Stimulated activated CD4-positive, alpha-beta T cell treated with anti-CD3 and anti-CD28 coated beads, Interleukin-1b, Interleukin-23, amount 100 ng/mL, for 24 hours (primary cell): Measurements from ENCODE around the gene SCYGR4.

ENCODE experiments used
- DNase-seq, 4 experiments: peaks; one replicate each; pipeline ENCODE4 v3.0.0-alpha.2; 2020; ENCODE audit warnings: low read depth in 4 of 4, low spot score in 1 of 4

SCYGR4 gene

DNA sequence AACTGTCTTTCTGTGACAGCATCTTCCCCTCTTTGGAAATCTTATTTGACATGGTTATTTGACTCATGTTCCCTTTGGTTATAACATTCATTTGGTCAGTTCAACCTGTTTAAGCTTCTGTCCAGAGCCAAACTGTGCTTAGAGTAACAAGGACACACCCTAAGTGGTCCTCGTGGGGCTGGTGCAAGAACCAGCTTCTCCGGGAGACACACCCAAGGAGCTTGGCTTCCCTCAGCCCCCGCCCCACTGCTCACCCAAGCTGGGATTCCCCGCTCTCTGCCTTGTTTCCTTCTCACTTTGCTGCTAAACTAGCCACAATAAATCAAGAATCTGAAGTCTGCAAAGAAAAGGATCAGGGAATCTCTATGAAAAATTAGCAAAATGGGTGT lies 4.0 kb upstream of the SCYGR4 start:
- DNase-seq, result no peak

GRCh38 chr2:227614246-227614645 lies 3.1 kb upstream of the SCYGR4 start:
- no peak for DNase-seq

DNA sequence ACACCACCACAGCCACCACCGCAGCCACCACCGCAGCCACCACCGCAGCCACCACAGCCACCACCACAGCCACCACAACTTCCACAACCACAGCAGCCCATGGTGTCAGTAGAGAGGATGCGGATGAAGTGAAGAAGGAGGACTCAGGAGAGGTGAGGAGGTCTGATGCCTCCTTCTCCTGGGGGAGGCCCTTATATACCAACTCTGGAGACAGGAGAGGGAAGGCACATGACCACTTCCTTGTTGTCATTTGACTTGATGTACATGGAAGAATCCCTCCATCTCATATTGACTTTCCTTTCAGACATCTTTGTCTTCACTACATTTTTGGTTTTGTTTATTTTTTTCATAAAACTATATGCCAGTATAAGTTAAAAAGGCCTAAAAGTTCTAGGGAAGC lies 2.6 kb upstream of the SCYGR4 start, which contains the start of gene SCYGR3:
Gene SCYGR3, minus strand, starts transcription at position 101 of the 400 bp plus-strand sequence. Its CDS starts 0 bp downstream, at position 101.
- DNase-seq, result no peak

GRCh38 chr2:227615181-227615580 lies 2.1 kb upstream of the SCYGR4 start:
- no peak for DNase-seq

GRCh38 chr2:227615906-227616305 lies 1.4 kb upstream of the SCYGR4 start:
- no peak for DNase-seq

DNA sequence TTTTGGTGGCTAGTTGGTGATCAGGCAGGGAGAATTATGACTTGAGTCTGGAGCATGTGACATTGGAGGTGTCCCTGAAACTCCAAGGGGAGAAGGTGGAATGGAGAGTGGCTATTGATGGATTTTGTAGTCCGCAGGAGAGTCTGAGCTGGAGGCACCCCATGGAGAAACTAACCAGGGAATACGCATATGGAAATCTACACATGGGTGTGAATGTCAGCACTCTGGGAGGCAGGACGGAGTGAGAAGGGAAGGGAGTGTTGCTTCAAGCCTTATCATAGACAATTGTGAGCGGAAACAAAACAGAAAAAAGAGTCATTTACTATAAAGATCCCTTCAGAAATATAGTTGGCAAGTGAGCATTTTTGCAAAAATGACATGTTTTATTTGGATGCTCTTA lies 667 bp upstream of the SCYGR4 start:
- no peak for DNase-seq

DNA sequence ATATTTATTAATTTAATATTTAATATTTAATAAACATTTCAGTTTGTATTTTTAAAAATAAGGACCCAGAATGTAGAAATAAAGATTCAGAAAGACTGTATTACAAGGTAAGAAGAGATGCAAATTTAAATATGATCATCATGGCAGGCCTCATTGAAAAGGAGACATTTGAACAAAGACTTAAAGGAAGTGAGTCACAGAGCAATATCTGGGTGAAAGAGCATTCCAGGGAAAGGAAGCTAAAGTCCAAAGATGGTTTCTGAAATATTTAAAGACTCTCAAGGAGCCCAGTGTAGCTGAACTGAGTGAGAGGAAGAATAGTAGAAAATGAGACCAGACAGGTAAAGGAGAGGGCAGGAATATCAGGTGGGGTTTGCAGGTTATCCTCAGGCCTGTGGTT lies 5.9 kb downstream of the SCYGR4 start:
- no peak for DNase-seq

- no peak for DNase-seq
These were observed 8.1 kb downstream of the SCYGR4 start for GRCh38 chr2:227625420-227625819.

DNA sequence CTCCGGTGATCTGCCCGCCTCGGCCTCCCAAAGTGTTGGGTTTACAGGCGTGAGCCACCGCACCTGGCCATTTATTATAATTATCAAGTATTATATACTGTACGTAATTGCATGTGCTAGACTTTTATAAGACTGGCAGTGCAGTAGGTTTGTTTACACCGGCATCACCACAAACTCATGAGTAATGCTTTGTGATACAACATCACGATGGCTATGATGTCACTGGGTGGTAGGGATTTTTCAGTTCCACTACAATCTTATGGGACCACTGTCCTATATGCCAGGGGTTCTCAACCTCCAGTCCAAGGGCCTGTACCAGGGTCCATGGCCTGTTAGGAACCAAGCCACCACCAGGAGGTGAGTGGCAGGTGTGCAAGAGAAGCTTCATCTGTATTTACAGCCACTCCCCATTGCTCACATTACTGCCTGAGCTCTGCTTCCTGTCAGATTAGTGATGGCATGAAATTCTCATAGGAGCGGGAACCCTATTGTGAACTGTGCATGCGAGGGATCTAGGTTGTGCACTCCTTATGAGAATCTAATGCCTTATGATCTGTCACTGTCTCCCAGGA lies 9.4 kb downstream of the SCYGR4 start:
- DNase-seq, result no peak

GRCh38 chr2:227627769-227628168 lies 10.5 kb downstream of the SCYGR4 start:
- DNase-seq, result no peak

DNA sequence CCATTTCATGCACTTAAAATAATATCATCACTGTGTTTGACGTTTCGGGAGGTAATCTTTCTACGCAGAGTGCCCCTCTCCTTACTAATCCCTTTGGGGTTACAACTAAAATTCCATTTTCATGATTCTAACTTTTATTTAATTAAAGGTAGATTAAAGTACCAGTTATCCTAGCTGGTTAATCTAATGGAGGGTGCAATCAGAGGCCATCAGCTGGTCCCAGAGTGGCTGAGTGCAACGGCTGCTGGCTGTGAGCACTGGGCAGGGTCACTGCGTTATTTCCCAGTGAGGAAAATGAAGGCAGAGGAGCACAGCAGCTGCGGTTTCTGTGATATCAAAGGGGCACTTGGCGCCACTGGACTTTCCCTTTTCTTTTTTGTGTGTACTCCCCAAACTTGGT lies 12.1 kb downstream of the SCYGR4 start:
- no peak for DNase-seq

DNA sequence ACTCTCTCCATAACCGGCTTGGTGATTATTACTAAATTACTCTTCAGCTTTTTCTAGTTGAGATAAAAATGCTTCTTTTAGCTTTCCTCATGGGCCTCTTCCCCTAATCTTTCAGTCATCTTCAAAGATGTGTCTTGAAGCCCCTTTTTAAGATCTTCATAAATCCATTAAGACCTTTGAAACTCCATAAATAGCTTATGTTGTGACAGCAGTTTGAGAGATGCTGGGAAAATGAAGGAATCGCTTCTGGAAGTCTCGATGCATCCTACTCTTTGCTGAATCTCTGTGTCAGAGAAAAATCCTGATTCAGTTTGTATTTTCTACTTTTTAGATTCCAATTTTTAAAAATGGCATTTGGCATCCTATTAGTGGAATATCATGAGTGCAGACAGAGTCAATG lies 13.0 kb downstream of the SCYGR4 start:
- DNase-seq, result no peak

DNA sequence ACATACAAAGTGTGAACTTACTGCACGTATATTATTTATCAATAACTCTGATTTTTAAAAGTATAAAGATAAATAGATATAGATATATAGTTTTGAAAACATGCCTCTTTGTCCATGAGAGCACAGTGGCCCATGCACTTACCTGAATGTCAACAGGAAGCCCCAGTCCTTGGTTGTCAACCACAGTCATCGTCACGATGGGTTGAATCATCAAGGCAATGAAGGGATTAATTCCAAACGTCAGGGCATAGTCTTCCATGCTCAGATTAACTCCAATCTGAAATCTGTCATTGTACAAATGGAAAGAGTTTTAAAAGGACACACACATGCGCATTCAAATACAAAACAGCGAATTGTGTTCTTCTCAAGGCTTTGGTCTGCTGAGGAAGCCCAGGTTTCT lies 15.5 kb downstream of the SCYGR4 start:
- no peak for DNase-seq

DNA sequence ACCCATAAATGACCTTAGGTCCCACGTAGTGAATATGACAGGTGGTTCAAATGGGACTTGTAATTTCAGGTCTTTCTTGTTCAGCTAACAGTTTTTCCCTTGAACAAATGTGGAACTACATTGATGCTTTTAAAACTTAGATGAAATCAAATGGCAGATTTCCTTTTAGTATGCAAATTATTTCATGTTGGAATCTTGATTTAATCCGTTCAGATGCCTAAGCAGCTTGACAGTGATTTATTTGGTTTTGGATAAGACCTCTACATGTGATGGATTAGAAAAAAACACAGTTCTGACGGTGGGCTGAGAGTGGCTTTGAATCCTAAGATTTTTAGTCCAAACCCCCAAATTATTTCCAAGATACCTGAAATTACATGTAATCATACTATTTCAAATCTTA lies 16.9 kb downstream of the SCYGR4 start:
- DNase-seq, result no peak

DNA sequence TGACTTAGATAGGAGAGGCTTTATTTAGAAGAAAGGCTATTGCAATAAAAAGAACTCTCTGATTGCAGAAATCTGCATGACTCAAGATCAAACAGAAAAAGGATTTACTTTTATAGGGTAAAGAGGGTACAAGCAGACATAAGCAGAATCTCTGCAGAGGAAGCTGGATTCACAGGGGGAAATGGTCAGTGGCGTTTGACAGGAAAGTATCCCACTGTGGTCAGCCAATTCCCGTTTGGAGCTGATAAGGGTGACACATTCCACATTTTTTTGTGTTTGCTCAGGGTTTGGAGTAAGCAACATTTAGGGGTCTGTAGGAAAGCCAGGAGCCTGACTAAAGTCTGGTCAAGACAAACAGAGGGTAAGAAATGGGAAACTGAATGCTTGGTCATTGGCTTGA lies 25.4 kb downstream of the SCYGR4 start:
- DNase-seq, result no peak

GRCh38 chr2:227643990-227644551 lies 26.8 kb downstream of the SCYGR4 start:
- no peak for DNase-seq

DNA sequence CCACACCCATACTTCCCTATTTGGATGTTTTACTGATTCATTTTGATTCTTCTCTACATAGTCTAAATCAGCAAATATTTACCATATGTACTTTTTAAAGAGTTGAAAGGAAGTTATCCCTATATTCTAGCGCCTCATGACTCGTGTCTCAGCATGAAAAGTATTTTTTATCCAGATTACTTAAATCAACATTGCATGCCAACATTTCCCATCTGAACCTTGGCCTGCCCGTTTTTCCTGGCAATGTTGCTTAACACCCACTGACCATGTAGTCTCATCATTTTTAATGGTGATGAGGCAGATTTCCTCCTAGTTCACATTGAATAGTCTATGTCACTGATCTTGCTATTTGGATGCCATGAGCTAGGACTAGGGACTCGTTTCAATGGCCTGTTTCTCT lies 36.1 kb downstream of the SCYGR4 start:
- DNase-seq, result no peak

DNA sequence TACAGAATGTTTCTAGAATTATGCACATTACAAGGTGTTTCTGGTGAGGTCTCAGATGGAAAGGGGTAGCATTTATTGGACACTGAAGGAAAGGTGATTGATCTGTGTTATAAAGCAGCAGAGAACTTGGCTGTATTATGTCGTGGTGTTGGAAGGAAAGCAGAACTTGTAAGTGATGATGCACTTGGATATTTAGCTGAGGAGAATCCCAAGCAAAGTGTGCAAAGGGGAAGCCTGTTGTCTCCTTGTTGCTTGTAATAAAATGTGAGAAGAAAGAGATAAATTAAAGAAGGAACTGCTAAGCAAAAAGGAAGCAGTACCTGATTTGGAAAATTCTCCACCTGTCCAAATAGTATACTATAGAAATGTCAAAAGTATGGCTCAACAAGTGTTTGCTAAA lies 37.1 kb downstream of the SCYGR4 start:
- no peak for DNase-seq

GRCh38 chr2:227655454-227655853 lies 38.2 kb downstream of the SCYGR4 start:
- DNase-seq, result no peak

DNA sequence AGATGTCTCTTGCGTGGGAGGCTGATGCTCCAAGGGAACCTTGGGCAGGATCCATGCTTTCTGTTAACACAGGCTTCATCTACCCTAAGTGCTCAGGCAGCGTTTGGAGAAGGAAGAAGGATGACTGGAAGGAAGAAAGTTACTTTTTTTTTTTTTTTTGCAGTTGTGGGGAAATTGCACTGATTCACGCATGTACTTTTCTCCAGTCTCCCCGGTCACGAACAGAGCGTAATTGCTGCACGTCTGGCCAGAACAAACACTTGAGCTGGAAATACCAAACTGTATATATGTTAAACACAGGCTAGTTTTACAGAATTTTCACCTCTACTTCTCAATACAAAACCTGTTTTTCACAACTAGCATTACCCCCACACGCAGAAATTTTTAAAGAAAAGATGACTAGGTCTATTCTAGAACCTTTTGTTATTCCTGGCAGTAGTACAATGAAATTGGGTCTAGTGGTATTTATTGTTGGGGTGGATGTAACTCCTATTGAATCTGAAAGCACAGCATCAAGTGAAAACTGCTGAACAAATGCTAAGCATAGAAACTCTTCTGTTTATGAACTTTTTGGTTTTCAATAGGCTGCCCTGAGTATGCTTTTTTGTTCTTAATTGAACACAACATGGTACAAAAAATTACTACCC lies 40.0 kb downstream of the SCYGR4 start:
- DNase-seq, result no peak

- no peak for DNase-seq
These were observed 43.8 kb downstream of the SCYGR4 start for GRCh38 chr2:227661025-227661649.

- no peak for DNase-seq
These were observed 44.5 kb downstream of the SCYGR4 start for GRCh38 chr2:227661827-227662226.
